ENCODE data around the gene CDC42BPG. TPM values are rescaled to one million over a fixed set of nuclear protein-coding genes. Genes with fewer than 3 reads are reported as not detected.

Gene CDC42BPG
- polyA plus RNA-seq, 1 experiment, result 0.02 TPM

GRCh38 chr11:64842851-64843685 lies 1.4 kb downstream of the CDC42BPG start:
- Histone ChIP-seq H3K4me3 (ENCODE audit: low read depth, low read length) (no peak overlapping the region), H3K27ac (ENCODE audit: low read depth, low read length) (no peak overlapping the region), H3K9me3 (ENCODE audit: control insufficient read depth, insufficient read depth, low read length) (no peaks in the 10 kb centered on the region), H3K27me3 (ENCODE audit: control insufficient read depth, insufficient read depth, low read length) (no peaks in the 10 kb centered on the region)
- ChIA-PET POLR2A (interaction anchor here (0.6 kb wide), 1 partner anchor 273 kb away, joined by 6 read pairs; no protein-coding TSS in a partner anchor), CTCF (interaction anchor here (0.6 to 8.3 kb wide), 3 partner anchors 45 to 510 kb away, joined by 3 to 86 read pairs (median 9); no protein-coding TSS in a partner anchor)
- DNase-seq (ENCODE audit: low read depth, low spot score), result no peak
- TF ChIP-seq CTCF (IDR thresholded peaks at IDR 0.05; ENCODE audit: low read depth, low read length), result no peak

GRCh38 chr11:64842366-64842759 lies 2.1 kb downstream of the CDC42BPG start:
- ChIA-PET POLR2A (no interaction called here), CTCF (interaction anchor here (2.8 kb wide), 1 partner anchor 52 kb away, joined by 9 read pairs; no protein-coding TSS in a partner anchor)
- H3K9me3 ChIP-seq (ENCODE audit: control insufficient read depth, insufficient read depth, low read length), result no peaks in the 10 kb centered on the region; the same call in 1 of the 2 replicates
- H3K4me3 ChIP-seq (ENCODE audit: low read depth, low read length), result no peak overlapping the region
- no peak for TF ChIP-seq CTCF (IDR thresholded peaks at IDR 0.05; ENCODE audit: low read depth, low read length)
- DNase-seq (ENCODE audit: low read depth, low spot score), result no peak
- H3K27me3 ChIP-seq (ENCODE audit: control insufficient read depth, insufficient read depth, low read length), result no peaks in the 10 kb centered on the region
- H3K27ac ChIP-seq (ENCODE audit: low read depth, low read length), result no peak overlapping the region

- Histone ChIP-seq H3K27me3 (ENCODE audit: control insufficient read depth, insufficient read depth, low read length) (no peaks in the 10 kb centered on the region), H3K9me3 (ENCODE audit: control insufficient read depth, insufficient read depth, low read length) (no peaks in the 10 kb centered on the region; the same call in 1 of the 2 replicates), H3K27ac (ENCODE audit: low read depth, low read length) (no peak overlapping the region), H3K4me3 (ENCODE audit: low read depth, low read length) (no peak overlapping the region)
- ChIA-PET POLR2A (no interaction called here), CTCF (interaction anchor here (0.7 to 2.8 kb wide), 2 partner anchors 52 to 56 kb away, joined by 3 to 9 read pairs; no protein-coding TSS in a partner anchor)
- TF ChIP-seq CTCF (IDR thresholded peaks at IDR 0.05; ENCODE audit: low read depth, low read length), result no peak
- no peak for DNase-seq (ENCODE audit: low read depth, low spot score)
Measured at GRCh38 chr11:64841592-64842365, 2.7 kb downstream of the CDC42BPG start.

GRCh38 chr11:64839887-64840782 lies 4.3 kb downstream of the CDC42BPG start:
- no peak for TF ChIP-seq CTCF (IDR thresholded peaks at IDR 0.05; ENCODE audit: low read depth, low read length)
- ChIA-PET POLR2A (interaction anchor here (0.7 kb wide), 1 partner anchor 574 kb away, joined by 3 read pairs; no protein-coding TSS in a partner anchor), CTCF (no interaction called here)
- H3K4me3 ChIP-seq (ENCODE audit: low read depth, low read length), result no peak overlapping the region
- no peak for DNase-seq (ENCODE audit: low read depth, low spot score)
- no peaks in the 10 kb centered on the region for H3K27me3 ChIP-seq (ENCODE audit: control insufficient read depth, insufficient read depth, low read length)
- H3K27ac ChIP-seq (ENCODE audit: low read depth, low read length), result no peak overlapping the region
- H3K9me3 ChIP-seq (ENCODE audit: control insufficient read depth, insufficient read depth, low read length), result no peaks in the 10 kb centered on the region; the same call in 1 of the 2 replicates

All from AG04450 (cell line).